Calu3 (cell line): ENCODE measurements around the gene ANKFY1. TPM values are rescaled to one million over a fixed set of nuclear protein-coding genes. Genes with fewer than 3 reads are reported as not detected.

Source experiments
- BruUV-seq: library from RNA; stranded (reverse); fragments of 400-500 nt; replicated peaks from 2 replicates; lab custom pipeline; 2021; lab: Mats Ljungman, UMichigan
- CTCF ChIA-PET: fragments of 300-600 bp; sonication (Branson Sonifier 250); formaldehyde crosslinking; loops from one replicate; lab custom pipeline; 2022; ENCODE audit warnings: antibody characterized with exemption; lab: Charles Lee
- DNase-seq: peaks from one replicate; pipeline ENCODE4 v3.0.0; 2022
- H3K27ac Mint-ChIP-seq: one replicate; pipeline ENCODE4 v1.8.0; 2022; ENCODE audit warnings: mixed read lengths; ENCODE audit not compliant: unreplicated experiment
- H3K27me3 Mint-ChIP-seq: one replicate; pipeline ENCODE4 v1.8.0; 2022; ENCODE audit warnings: mixed read lengths; ENCODE audit not compliant: unreplicated experiment
- H3K36me3 Mint-ChIP-seq: one replicate; pipeline ENCODE4 v1.8.0; 2022; ENCODE audit warnings: mild to moderate bottlenecking, moderate library complexity, mixed read lengths; ENCODE audit not compliant: insufficient read depth, unreplicated experiment
- H3K4me1 Mint-ChIP-seq: one replicate; pipeline ENCODE4 v1.8.0; 2022; ENCODE audit warnings: mild to moderate bottlenecking, low read depth, mixed read lengths; ENCODE audit not compliant: unreplicated experiment
- H3K4me3 Mint-ChIP-seq: one replicate; pipeline ENCODE4 v1.8.0; 2022; ENCODE audit warnings: mild to moderate bottlenecking, low read depth, moderate library complexity, mixed read lengths; ENCODE audit not compliant: unreplicated experiment
- H3K9me3 Mint-ChIP-seq: one replicate; pipeline ENCODE4 v1.8.0; 2022; ENCODE audit warnings: low read depth, mixed read lengths; ENCODE audit not compliant: unreplicated experiment
- CTCF ChIP-seq: fragments of 200-600 bp; IDR thresholded peaks from one replicate; pipeline ENCODE4 v1.8.0; 2022; ENCODE audit warnings: antibody characterized with exemption; ENCODE audit not compliant: unreplicated experiment
- intact Hi-C: fragments of 100-400 bp; cut with micrococcal nuclease; formaldehyde crosslinking; loops from one replicate; pipeline ENCODE4 v1.10.0; 2022; ENCODE audit not compliant: unreplicated experiment
- total RNA-seq: library from RNA; stranded (reverse); gene quantifications from 2 replicates; pipeline ENCODE4 v1.2.3, GENCODE V29; 2022

Gene ANKFY1
- total RNA-seq, 1 experiment from 2014 or later, result 46.8 TPM

- Mint-ChIP-seq H3K4me1 (no peaks in the 10 kb centered on the region), H3K9me3 (no peaks in the 10 kb centered on the region), H3K27ac (no peak overlapping the region), H3K27me3 (no peaks in the 10 kb centered on the region), H3K4me3 (no peak overlapping the region), H3K36me3 (peaks cover 19% of the 10 kb centered on the region)
- no peak for TF ChIP-seq CTCF
- intact Hi-C loops, result no loop called here
- no peak for DNase-seq
- no TSS peak for BruUV-seq
- CTCF ChIA-PET, result no interaction called here
Observed at GRCh38 chr17:4186357-4186881, 77.4 kb downstream of the ANKFY1 start.

GRCh38 chr17:4185656-4186055, 78.1 kb downstream of the ANKFY1 start:
- DNase-seq, result no peak
- CTCF ChIA-PET, result no interaction called here
- H3K36me3 Mint-ChIP-seq, result peaks cover 19% of the 10 kb centered on the region
- TF ChIP-seq CTCF, result no peak
- no TSS peak for BruUV-seq
- H3K4me3 Mint-ChIP-seq, result no peak overlapping the region
- intact Hi-C loops, result no loop called here
- no peaks in the 10 kb centered on the region for H3K9me3 Mint-ChIP-seq
- H3K27me3 Mint-ChIP-seq, result no peaks in the 10 kb centered on the region
- H3K4me1 Mint-ChIP-seq, result no peaks in the 10 kb centered on the region
- H3K27ac Mint-ChIP-seq, result no peak overlapping the region

- BruUV-seq, result no TSS peak
- intact Hi-C loops, result no loop called here
- Mint-ChIP-seq H3K27ac (no peak overlapping the region), H3K36me3 (peaks cover 19% of the 10 kb centered on the region), H3K27me3 (no peaks in the 10 kb centered on the region), H3K9me3 (no peaks in the 10 kb centered on the region), H3K4me3 (no peak overlapping the region), H3K4me1 (no peaks in the 10 kb centered on the region)
- CTCF ChIA-PET, result interaction anchor here (0.6 kb wide), 1 partner anchor 15 kb away, joined by 3 read pairs; no protein-coding TSS in a partner anchor
- TF ChIP-seq CTCF, result no peak
- no peak for DNase-seq
Observed at GRCh38 chr17:4184811-4185210, 79.0 kb downstream of the ANKFY1 start.

- no peak for DNase-seq
- Mint-ChIP-seq H3K4me3 (no peak overlapping the region), H3K27ac (no peak overlapping the region), H3K4me1 (no peaks in the 10 kb centered on the region), H3K9me3 (no peaks in the 10 kb centered on the region), H3K27me3 (no peaks in the 10 kb centered on the region), H3K36me3 (peaks cover 12% of the 10 kb centered on the region)
- TF ChIP-seq CTCF, result no peak
- intact Hi-C loops, result no loop called here
- no TSS peak for BruUV-seq
- CTCF ChIA-PET, result no interaction called here
Observed at GRCh38 chr17:4182043-4182442, 81.7 kb downstream of the ANKFY1 start.
